Measurements from ENCODE around the gene ARL6IP4. TPM values are rescaled to one million over a fixed set of nuclear protein-coding genes. Genes with fewer than 3 reads are reported as not detected.
"Not testable (repeated sequence)": the region's sequence is repeated elsewhere in the genome, so short reads cannot be mapped to it uniquely, and the experiment has no call there.

The ARL6IP4 gene
- total and polyA plus RNA-seq, 2 donors: 297 to 302 TPM

- Histone ChIP-seq H3K4me1 (ENCODE audit: control insufficient read depth in 2 of 2, insufficient read depth in 2 of 2, low read length in 2 of 2) (peaks cover 0 to 10% of the 10 kb centered on the region in 2 donors), H3K27ac (ENCODE audit: low read depth in 1 of 2, low read length in 1 of 2) (no peak overlapping the region), H3K4me3 (ENCODE audit: low read length in 2 of 2) (no peak overlapping the region), H3K36me3 (ENCODE audit: control insufficient read depth in 2 of 2, insufficient read depth in 2 of 2, low read length in 1 of 2) (peaks cover 86 to 99% of the 10 kb centered on the region in 2 donors), H3K9me3 (ENCODE audit: control insufficient read depth in 2 of 2, insufficient read depth in 1 of 2, low read length in 1 of 2) (no peaks in the 10 kb centered on the region), H3K27me3 (ENCODE audit: control insufficient read depth in 2 of 2, insufficient read depth in 1 of 2, low read length in 1 of 2) (no peaks in the 10 kb centered on the region)
- 91% methylated on average over 1 of the region's 1 CpG for WGBS
- DNase-seq (ENCODE audit: low read depth in 6 of 9, low spot score in 9 of 9): no peak
Observed at GRCh38 chr12:123010110-123010509, 29.6 kb downstream of the ARL6IP4 start.

- Histone ChIP-seq H3K36me3 (ENCODE audit: control insufficient read depth in 2 of 2, insufficient read depth in 2 of 2, low read length in 1 of 2) (peaks cover 80 to 98% of the 10 kb centered on the region in 2 donors), H3K4me3 (ENCODE audit: low read length in 2 of 2) (no peak overlapping the region), H3K27me3 (ENCODE audit: control insufficient read depth in 2 of 2, insufficient read depth in 1 of 2, low read length in 1 of 2) (no peaks in the 10 kb centered on the region), H3K4me1 (ENCODE audit: control insufficient read depth in 2 of 2, insufficient read depth in 2 of 2, low read length in 2 of 2) (peaks cover 0 to 10% of the 10 kb centered on the region in 2 donors), H3K27ac (ENCODE audit: low read depth in 1 of 2, low read length in 1 of 2) (no peak overlapping the region), H3K9me3 (ENCODE audit: control insufficient read depth in 2 of 2, insufficient read depth in 1 of 2, low read length in 1 of 2) (no peaks in the 10 kb centered on the region)
- 96% methylated on average over 4 of the region's 4 CpGs for WGBS
- no peak for DNase-seq (ENCODE audit: low read depth in 6 of 9, low spot score in 9 of 9)
Observed at GRCh38 chr12:123010681-123011080, 30.2 kb downstream of the ARL6IP4 start.

- H3K27ac ChIP-seq (ENCODE audit: low read depth in 1 of 2, low read length in 1 of 2): no peak overlapping the region
- 97% methylated on average over 6 of the region's 6 CpGs for WGBS
- H3K4me3 ChIP-seq (ENCODE audit: low read length in 2 of 2): no peak overlapping the region
- H3K9me3 ChIP-seq (ENCODE audit: control insufficient read depth in 2 of 2, insufficient read depth in 1 of 2, low read length in 1 of 2): no peaks in the 10 kb centered on the region
- H3K27me3 ChIP-seq (ENCODE audit: control insufficient read depth in 2 of 2, insufficient read depth in 1 of 2, low read length in 1 of 2): no peaks in the 10 kb centered on the region
- peaks cover 79 to 96% of the 10 kb centered on the region in 2 donors for H3K36me3 ChIP-seq (ENCODE audit: control insufficient read depth in 2 of 2, insufficient read depth in 2 of 2, low read length in 1 of 2)
- no peak for DNase-seq (ENCODE audit: low read depth in 6 of 9, low spot score in 9 of 9)
- H3K4me1 ChIP-seq (ENCODE audit: control insufficient read depth in 2 of 2, insufficient read depth in 2 of 2, low read length in 2 of 2): peaks cover 0 to 12% of the 10 kb centered on the region in 2 donors
Observed at GRCh38 chr12:123011701-123012100, 31.2 kb downstream of the ARL6IP4 start.

GRCh38 chr12:123013185-123014095 lies 33.0 kb downstream of the ARL6IP4 start:
- Histone ChIP-seq H3K4me1 (ENCODE audit: control insufficient read depth in 2 of 2, insufficient read depth in 2 of 2, low read length in 2 of 2) (peaks cover 0 to 12% of the 10 kb centered on the region in 2 donors), H3K4me3 (ENCODE audit: low read length in 2 of 2) (no peak overlapping the region), H3K27me3 (ENCODE audit: control insufficient read depth in 2 of 2, insufficient read depth in 1 of 2, low read length in 1 of 2) (no peaks in the 10 kb centered on the region), H3K27ac (ENCODE audit: low read depth in 1 of 2, low read length in 1 of 2) (no peak overlapping the region), H3K9me3 (ENCODE audit: control insufficient read depth in 2 of 2, insufficient read depth in 1 of 2, low read length in 1 of 2) (no peaks in the 10 kb centered on the region), H3K36me3 (ENCODE audit: control insufficient read depth in 2 of 2, insufficient read depth in 2 of 2, low read length in 1 of 2) (peaks cover 62 to 89% of the 10 kb centered on the region in 2 donors)
- 97% methylated on average over 19 of the region's 19 CpGs for WGBS
- DNase-seq (ENCODE audit: low read depth in 6 of 9, low spot score in 9 of 9): no peak

- not testable (repeated sequence) for DNase-seq (ENCODE audit: low read depth in 6 of 9, low spot score in 9 of 9); H3K27ac ChIP-seq (ENCODE audit: low read depth in 1 of 2, low read length in 1 of 2); H3K4me3 ChIP-seq (ENCODE audit: low read length in 2 of 2); H3K9me3 ChIP-seq (ENCODE audit: control insufficient read depth in 2 of 2, insufficient read depth in 1 of 2, low read length in 1 of 2); H3K27me3 ChIP-seq (ENCODE audit: control insufficient read depth in 2 of 2, insufficient read depth in 1 of 2, low read length in 1 of 2)
- Histone ChIP-seq H3K36me3 (ENCODE audit: control insufficient read depth in 2 of 2, insufficient read depth in 2 of 2, low read length in 1 of 2) (peaks cover 60 to 89% of the 10 kb centered on the region in 2 donors), H3K4me1 (ENCODE audit: control insufficient read depth in 2 of 2, insufficient read depth in 2 of 2, low read length in 2 of 2) (peaks cover 0 to 14% of the 10 kb centered on the region in 2 donors)
- WGBS: 97% methylated on average over 4 of the region's 4 CpGs
Observed at GRCh38 chr12:123014473-123014872, 34.0 kb downstream of the ARL6IP4 start.

- H3K4me1 ChIP-seq (ENCODE audit: control insufficient read depth in 2 of 2, insufficient read depth in 2 of 2, low read length in 2 of 2): peaks cover 0 to 15% of the 10 kb centered on the region in 2 donors
- H3K9me3 ChIP-seq (ENCODE audit: control insufficient read depth in 2 of 2, insufficient read depth in 1 of 2, low read length in 1 of 2): no peaks in the 10 kb centered on the region
- WGBS: 100% methylated on average over 1 of the region's 1 CpG
Observed at GRCh38 chr12:123017753-123018152, 37.3 kb downstream of the ARL6IP4 start.

GRCh38 chr12:123019841-123020138 lies 39.3 kb downstream of the ARL6IP4 start:
- Histone ChIP-seq H3K36me3 (ENCODE audit: control insufficient read depth in 2 of 2, insufficient read depth in 2 of 2, low read length in 1 of 2) (peaks cover 56 to 89% of the 10 kb centered on the region in 2 donors), H3K4me3 (ENCODE audit: low read length in 2 of 2) (no peak overlapping the region), H3K4me1 (ENCODE audit: control insufficient read depth in 2 of 2, insufficient read depth in 2 of 2, low read length in 2 of 2) (peaks cover 0 to 17% of the 10 kb centered on the region in 2 donors), H3K27me3 (ENCODE audit: control insufficient read depth in 2 of 2, insufficient read depth in 1 of 2, low read length in 1 of 2) (no peaks in the 10 kb centered on the region), H3K27ac (ENCODE audit: low read depth in 1 of 2, low read length in 1 of 2) (peak overlapping the region in 1 of 2 donors; percentile 27), H3K9me3 (ENCODE audit: control insufficient read depth in 2 of 2, insufficient read depth in 1 of 2, low read length in 1 of 2) (peaks cover 0 to 4% of the 10 kb centered on the region in 2 donors)
- 92% methylated on average over 2 of the region's 2 CpGs for WGBS
- no peak for DNase-seq (ENCODE audit: low read depth in 6 of 9, low spot score in 9 of 9)

More at GRCh38 chr12:123017753-123018152, 37.3 kb downstream of the ARL6IP4 start:
- no peak for DNase-seq (ENCODE audit: low read depth in 6 of 9, low spot score in 9 of 9)
- H3K27me3 ChIP-seq (ENCODE audit: control insufficient read depth in 2 of 2, insufficient read depth in 1 of 2, low read length in 1 of 2): no peaks in the 10 kb centered on the region
- no peak overlapping the region for H3K27ac ChIP-seq (ENCODE audit: low read depth in 1 of 2, low read length in 1 of 2)
- peaks cover 60 to 89% of the 10 kb centered on the region in 2 donors for H3K36me3 ChIP-seq (ENCODE audit: control insufficient read depth in 2 of 2, insufficient read depth in 2 of 2, low read length in 1 of 2)
- no peak overlapping the region for H3K4me3 ChIP-seq (ENCODE audit: low read length in 2 of 2)

GRCh38 chr12:123021688-123022604 lies 41.5 kb downstream of the ARL6IP4 start:
- peak overlapping the region in 1 of 2 donors; percentile 15 for H3K27ac ChIP-seq (ENCODE audit: low read depth in 1 of 2, low read length in 1 of 2)
- no peak overlapping the region for H3K4me3 ChIP-seq (ENCODE audit: low read length in 2 of 2)
- H3K9me3 ChIP-seq (ENCODE audit: control insufficient read depth in 2 of 2, insufficient read depth in 1 of 2, low read length in 1 of 2): peaks cover 0 to 4% of the 10 kb centered on the region in 2 donors
- peaks cover 73 to 93% of the 10 kb centered on the region in 2 donors for H3K36me3 ChIP-seq (ENCODE audit: control insufficient read depth in 2 of 2, insufficient read depth in 2 of 2, low read length in 1 of 2)
- no peaks in the 10 kb centered on the region for H3K27me3 ChIP-seq (ENCODE audit: control insufficient read depth in 2 of 2, insufficient read depth in 1 of 2, low read length in 1 of 2)
- WGBS: 98% methylated on average over 18 of the region's 18 CpGs
- no peak for DNase-seq (ENCODE audit: low read depth in 6 of 9, low spot score in 9 of 9)
- peaks cover 0 to 30% of the 10 kb centered on the region in 2 donors for H3K4me1 ChIP-seq (ENCODE audit: control insufficient read depth in 2 of 2, insufficient read depth in 2 of 2, low read length in 2 of 2)
